Calu3 (cell line): ENCODE results near the gene CD300LD. TPM values are rescaled to one million over a fixed set of nuclear protein-coding genes. Genes with fewer than 3 reads are reported as not detected.

Experiments
- BruUV-seq: library from RNA; stranded (reverse); fragments of 400-500 nt; replicated peaks from 2 replicates; lab custom pipeline; 2021; lab: Mats Ljungman, UMichigan
- CTCF ChIA-PET: fragments of 300-600 bp; sonication (Branson Sonifier 250); formaldehyde crosslinking; loops from one replicate; lab custom pipeline; 2022; ENCODE audit warnings: antibody characterized with exemption; lab: Charles Lee
- DNase-seq: peaks from one replicate; pipeline ENCODE4 v3.0.0; 2022
- H3K27ac Mint-ChIP-seq: one replicate; pipeline ENCODE4 v1.8.0; 2022; ENCODE audit warnings: mixed read lengths; ENCODE audit not compliant: unreplicated experiment
- H3K27me3 Mint-ChIP-seq: one replicate; pipeline ENCODE4 v1.8.0; 2022; ENCODE audit warnings: mixed read lengths; ENCODE audit not compliant: unreplicated experiment
- H3K36me3 Mint-ChIP-seq: one replicate; pipeline ENCODE4 v1.8.0; 2022; ENCODE audit warnings: mild to moderate bottlenecking, moderate library complexity, mixed read lengths; ENCODE audit not compliant: insufficient read depth, unreplicated experiment
- H3K4me1 Mint-ChIP-seq: one replicate; pipeline ENCODE4 v1.8.0; 2022; ENCODE audit warnings: mild to moderate bottlenecking, low read depth, mixed read lengths; ENCODE audit not compliant: unreplicated experiment
- H3K4me3 Mint-ChIP-seq: one replicate; pipeline ENCODE4 v1.8.0; 2022; ENCODE audit warnings: mild to moderate bottlenecking, low read depth, moderate library complexity, mixed read lengths; ENCODE audit not compliant: unreplicated experiment
- H3K9me3 Mint-ChIP-seq: one replicate; pipeline ENCODE4 v1.8.0; 2022; ENCODE audit warnings: low read depth, mixed read lengths; ENCODE audit not compliant: unreplicated experiment
- intact Hi-C: fragments of 100-400 bp; cut with micrococcal nuclease; formaldehyde crosslinking; loops from one replicate; pipeline ENCODE4 v1.10.0; 2022; ENCODE audit not compliant: unreplicated experiment
- total RNA-seq: library from RNA; stranded (reverse); gene quantifications from 2 replicates; pipeline ENCODE4 v1.2.3, GENCODE V29; 2022
- TF ChIP-seq, protein P1 (sequence below): fragments of 200-600 bp; IDR thresholded peaks from one replicate; pipeline ENCODE4 v1.8.0; 2022; ENCODE audit warnings: antibody characterized with exemption; ENCODE audit not compliant: unreplicated experiment

The CD300LD gene
- total RNA-seq, 1 experiment from 2014 or later = not detected

DNA sequence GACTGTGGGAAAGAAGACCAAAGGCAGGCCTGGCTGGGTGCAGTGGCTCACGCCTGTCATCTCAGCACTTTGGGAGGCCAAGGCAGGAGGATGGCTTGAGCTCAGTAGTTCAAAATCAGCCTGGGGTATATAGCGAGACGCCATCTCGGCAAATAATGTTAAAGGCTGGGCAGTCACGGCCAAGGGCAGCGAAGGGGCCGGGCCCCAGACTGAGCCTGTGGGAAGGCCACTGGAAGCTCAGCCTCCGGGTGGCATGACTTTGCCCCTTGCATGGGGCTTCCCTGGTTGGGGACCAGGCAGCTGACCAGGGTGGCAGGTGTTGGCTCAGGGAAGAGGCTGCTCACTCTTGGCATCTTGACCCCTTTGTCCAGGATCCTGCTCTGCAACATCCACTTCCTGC is 14.0 kb upstream of the CD300LD start:
- peaks cover 30% of the 10 kb centered on the region for H3K27me3 Mint-ChIP-seq
- BruUV-seq = no TSS peak
- intact Hi-C loops = no loop called here
- no peak overlapping the region for H3K27ac Mint-ChIP-seq
- no peaks in the 10 kb centered on the region for H3K9me3 Mint-ChIP-seq
- no peaks in the 10 kb centered on the region for H3K36me3 Mint-ChIP-seq
- CTCF ChIA-PET = no interaction called here
- H3K4me3 Mint-ChIP-seq = no peak overlapping the region
- TF ChIP-seq, protein P1, sequence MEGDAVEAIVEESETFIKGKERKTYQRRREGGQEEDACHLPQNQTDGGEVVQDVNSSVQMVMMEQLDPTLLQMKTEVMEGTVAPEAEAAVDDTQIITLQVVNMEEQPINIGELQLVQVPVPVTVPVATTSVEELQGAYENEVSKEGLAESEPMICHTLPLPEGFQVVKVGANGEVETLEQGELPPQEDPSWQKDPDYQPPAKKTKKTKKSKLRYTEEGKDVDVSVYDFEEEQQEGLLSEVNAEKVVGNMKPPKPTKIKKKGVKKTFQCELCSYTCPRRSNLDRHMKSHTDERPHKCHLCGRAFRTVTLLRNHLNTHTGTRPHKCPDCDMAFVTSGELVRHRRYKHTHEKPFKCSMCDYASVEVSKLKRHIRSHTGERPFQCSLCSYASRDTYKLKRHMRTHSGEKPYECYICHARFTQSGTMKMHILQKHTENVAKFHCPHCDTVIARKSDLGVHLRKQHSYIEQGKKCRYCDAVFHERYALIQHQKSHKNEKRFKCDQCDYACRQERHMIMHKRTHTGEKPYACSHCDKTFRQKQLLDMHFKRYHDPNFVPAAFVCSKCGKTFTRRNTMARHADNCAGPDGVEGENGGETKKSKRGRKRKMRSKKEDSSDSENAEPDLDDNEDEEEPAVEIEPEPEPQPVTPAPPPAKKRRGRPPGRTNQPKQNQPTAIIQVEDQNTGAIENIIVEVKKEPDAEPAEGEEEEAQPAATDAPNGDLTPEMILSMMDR = no peak
- no peak for DNase-seq
- no peaks in the 10 kb centered on the region for H3K4me1 Mint-ChIP-seq

- Mint-ChIP-seq H3K4me1 (no peaks in the 10 kb centered on the region), H3K27me3 (peaks cover 37% of the 10 kb centered on the region), H3K9me3 (no peaks in the 10 kb centered on the region), H3K27ac (no peak overlapping the region), H3K36me3 (no peaks in the 10 kb centered on the region), H3K4me3 (no peak overlapping the region)
- CTCF ChIA-PET = no interaction called here
- no TSS peak for BruUV-seq
- DNase-seq = no peak
- TF ChIP-seq, protein P1 = no peak
- intact Hi-C loops = no loop called here
Observed at GRCh38 chr17:74605361-74605760, 13.3 kb upstream of the CD300LD start.

GRCh38 chr17:74604761-74605160 is 12.7 kb upstream of the CD300LD start:
- no peak overlapping the region for H3K4me3 Mint-ChIP-seq
- peaks cover 43% of the 10 kb centered on the region for H3K27me3 Mint-ChIP-seq
- no peak for DNase-seq

GRCh38 chr17:74604200-74604599 is 12.1 kb upstream of the CD300LD start:
- no peaks in the 10 kb centered on the region for H3K4me1 Mint-ChIP-seq
- DNase-seq = no peak
- intact Hi-C loops = no loop called here
- TF ChIP-seq, protein P1 = no peak
- BruUV-seq = no TSS peak
- no peaks in the 10 kb centered on the region for H3K9me3 Mint-ChIP-seq
- no peak overlapping the region for H3K27ac Mint-ChIP-seq
- peaks cover 49% of the 10 kb centered on the region for H3K27me3 Mint-ChIP-seq
- CTCF ChIA-PET = no interaction called here
- H3K4me3 Mint-ChIP-seq = no peak overlapping the region
- H3K36me3 Mint-ChIP-seq = no peaks in the 10 kb centered on the region

More at GRCh38 chr17:74604761-74605160, 12.7 kb upstream of the CD300LD start:
- TF ChIP-seq, protein P1 = no peak
- Mint-ChIP-seq H3K27ac (no peak overlapping the region), H3K36me3 (no peaks in the 10 kb centered on the region), H3K4me1 (no peaks in the 10 kb centered on the region), H3K9me3 (no peaks in the 10 kb centered on the region)
- intact Hi-C loops = no loop called here
- no TSS peak for BruUV-seq
- CTCF ChIA-PET = no interaction called here
